Measurements from ENCODE around the gene PSMC3.

The PSMC3 gene

DNA sequence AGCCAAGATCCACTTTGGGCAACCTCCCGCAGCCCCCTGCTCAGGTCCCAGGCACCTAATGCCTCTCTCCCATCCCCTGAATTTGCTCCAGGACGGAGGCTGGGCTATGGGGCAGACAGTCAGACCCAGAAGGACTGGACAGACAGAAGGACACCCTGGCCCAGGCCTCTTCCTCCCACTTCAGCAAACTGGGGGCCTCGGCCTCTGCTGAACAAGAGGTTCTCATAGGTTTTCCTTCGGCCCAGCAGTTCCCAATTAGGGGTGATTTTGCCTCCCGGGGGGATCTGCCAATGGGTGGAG lies 51.6 kb downstream of the PSMC3 start:
- no peak for DNase-seq

DNA sequence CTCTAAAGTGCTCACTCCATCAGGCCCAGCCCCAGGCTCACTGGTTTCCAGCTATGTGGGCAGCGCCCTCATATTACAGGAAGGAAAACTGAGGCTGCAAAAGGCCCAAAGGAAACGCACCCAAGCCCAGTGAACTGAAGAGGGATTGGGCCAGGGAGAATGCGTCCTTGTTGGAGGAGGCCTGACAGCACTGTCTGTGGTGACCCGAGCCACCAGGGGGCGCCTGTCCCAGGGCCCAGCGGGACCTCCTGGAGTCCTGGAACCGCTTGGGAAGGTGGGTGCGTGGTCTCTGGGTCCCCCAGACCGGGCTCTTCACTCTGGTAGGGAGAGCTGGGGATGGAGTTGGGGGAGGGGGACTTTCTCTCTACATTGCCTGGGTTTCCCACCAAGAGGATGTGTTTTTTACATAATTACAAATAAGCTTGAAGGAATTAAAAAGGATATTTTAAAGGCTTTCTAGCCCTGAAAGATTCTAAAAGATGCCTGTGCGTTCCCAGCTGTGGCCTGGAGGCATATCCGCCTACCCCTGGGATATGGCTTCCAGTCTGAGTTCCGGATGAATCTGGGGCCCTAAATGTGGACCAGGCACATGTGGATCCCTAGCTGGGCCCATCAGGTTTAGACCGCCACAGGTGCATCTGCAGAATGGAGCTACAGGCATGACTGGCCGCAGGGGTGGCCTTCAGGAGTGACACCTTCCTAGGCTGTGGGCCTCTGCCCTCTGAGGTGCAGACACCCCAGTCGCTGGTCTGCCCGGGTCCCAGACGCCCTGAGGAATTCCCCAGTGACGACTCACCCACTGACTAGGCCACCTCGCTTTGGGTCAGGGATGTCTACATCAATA lies 52.1 kb downstream of the PSMC3 start:
- no peak for DNase-seq

DNA sequence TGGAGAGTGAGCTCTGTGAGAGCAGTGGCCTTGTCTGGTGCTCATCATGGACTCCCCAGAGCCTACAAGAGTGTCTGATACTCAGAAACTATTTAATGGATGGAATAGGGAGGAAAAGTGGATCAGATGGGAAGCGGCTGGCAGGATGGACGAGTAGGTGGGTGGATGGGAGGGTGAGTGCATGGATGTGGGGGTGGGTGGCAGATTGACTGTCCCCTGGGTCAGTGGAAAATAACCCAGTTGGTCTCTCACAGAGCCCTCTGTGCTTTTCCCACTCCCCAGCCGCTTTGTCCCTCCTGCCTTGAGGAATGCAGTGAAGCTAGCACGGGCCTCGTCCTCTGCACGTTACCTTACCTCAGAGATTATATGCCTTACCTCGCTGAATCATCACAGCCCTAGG lies 53.8 kb downstream of the PSMC3 start:
- DNase-seq, result no peak

DNA sequence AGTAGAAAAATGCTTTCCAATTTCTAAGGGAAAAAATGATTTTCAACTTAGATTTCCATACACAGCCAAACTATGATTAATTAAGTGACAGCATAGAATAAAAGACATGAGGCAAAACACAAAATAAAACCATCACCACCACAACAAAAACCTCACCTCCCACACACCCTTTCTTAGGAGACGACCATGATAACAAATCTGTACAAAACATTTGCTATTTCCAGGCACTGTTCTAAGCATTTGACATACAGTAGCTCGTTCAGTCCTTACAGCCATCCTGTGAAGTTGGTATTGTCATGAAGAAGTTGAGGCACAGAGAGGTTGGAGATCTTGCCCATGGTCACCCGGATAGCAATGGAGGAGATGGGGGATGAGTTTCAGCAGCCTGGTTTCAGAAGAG lies 56.6 kb downstream of the PSMC3 start:
- no peak for DNase-seq

Data from T1000 (cell line).